CD4-positive, alpha-beta T cell treated with Interleukin-4 for 4 hours (primary cell): Measurements from ENCODE around the gene TTC27.

ENCODE experiments used
- DNase-seq: peaks from one replicate; pipeline ENCODE4 v3.0.0-alpha.2; 2020

TTC27 gene

DNA sequence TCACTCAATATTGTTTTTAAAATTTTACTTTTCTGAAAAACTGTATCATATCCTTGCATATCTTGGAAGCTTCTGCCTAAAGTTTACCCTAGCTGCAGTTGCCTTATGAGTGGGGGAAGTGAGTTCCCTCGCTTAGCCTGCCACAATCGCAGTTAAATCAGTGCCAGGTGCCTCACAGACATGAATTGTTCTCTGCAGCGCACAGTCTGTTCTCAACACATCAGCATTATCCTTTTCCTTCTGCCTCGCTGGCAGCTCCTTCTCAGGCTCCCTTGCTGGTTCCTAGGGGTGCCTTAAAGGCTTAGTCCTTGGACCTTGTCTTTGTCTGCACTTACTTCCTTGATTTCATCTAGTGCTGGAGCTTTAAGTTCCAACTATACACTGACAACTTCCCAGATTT, 132.8 kb downstream of the TTC27 start:
- DNase-seq = no peak

DNA sequence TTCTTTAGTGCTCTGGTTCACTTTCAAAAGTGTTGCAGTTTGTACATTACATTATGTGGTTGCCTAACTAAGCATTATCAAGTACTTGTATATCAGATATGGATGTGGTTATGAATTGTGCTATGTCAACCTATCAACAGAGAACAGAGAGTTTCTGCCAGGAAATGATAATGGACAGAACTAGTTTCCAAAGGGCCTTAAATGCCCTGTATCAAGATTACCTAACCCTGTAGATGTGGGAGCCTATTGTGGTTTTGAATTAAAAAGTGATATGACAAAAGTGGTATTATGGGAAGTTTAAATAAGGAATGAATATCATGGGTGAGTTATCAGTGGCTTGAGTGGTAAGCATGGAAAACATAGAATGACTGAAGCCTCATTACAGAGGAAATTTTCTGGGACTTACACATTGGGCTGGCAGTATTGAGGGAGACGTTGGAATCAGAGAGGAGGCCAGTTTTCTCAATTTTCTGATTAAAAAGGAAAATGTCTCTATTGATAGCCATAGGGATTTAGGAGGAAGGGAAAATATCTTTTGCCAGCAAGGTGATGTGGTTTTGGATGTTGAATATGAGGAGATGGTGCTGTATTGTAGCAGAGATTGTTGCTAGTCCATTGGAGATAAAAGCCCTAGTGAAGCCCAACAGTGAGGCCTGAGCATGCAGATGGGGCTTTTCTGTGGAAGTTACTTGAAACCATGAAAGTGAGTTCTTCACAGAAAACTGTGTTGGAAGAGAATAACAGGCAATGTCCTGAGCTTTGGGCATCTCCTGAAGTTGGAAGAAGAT, 140.7 kb downstream of the TTC27 start:
- DNase-seq = no peak

DNA sequence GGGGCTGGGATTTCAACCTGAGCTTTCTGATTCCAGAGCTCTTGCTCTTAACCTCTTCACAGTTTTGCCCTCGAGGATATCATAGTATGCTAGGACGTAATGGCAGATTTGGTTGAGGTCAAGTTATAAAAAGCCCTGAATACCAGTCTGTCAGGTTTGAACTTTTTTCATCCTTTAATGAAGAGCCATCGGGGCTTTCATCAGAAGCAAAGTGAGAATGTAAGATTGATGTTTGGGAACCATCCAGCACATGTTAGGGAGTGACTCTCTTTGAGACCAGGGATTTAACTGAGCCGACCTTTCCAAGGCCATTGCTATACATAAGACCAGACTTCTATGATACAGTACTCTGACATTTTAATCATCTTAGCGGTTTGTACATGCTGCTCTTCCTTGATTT, 142.5 kb downstream of the TTC27 start:
- DNase-seq = no peak

DNA sequence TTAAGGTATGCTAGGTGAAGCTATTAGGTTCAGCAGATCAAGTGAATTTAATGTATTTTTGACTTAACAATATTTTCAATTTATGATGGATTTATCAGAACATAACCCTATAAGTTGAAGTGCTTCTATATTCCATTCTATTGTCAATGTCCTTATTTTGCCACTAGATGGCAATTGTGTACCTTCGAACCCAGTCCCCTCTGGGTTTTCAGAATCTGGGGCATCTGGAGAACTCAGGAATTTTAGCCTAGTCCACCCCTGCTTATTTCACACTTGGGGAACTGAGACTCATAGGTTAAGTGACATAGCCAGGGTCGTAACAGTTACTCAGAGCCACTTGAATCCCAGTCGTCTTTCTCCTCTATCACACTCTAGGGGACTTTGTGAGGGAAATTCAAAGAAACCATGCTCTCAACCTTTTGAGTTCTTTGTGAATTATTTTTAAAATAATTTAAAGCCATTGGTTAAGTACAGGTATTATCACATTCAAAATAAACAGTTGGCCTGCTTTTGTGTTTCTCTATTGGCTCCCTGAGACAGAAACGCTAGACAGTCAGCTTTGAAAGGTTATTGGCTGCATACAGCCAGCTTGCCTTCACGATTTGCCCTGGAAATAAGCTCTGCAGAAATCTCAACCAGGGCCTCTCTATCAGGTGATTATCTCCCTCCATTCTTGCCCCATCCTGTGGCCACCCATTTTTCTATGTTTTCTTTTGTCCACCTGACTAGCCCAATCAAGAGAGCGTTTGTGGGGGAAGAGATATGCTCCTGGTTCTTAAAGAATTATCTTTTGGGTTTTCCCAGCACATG, 145.0 kb downstream of the TTC27 start:
- DNase-seq = no peak

DNA sequence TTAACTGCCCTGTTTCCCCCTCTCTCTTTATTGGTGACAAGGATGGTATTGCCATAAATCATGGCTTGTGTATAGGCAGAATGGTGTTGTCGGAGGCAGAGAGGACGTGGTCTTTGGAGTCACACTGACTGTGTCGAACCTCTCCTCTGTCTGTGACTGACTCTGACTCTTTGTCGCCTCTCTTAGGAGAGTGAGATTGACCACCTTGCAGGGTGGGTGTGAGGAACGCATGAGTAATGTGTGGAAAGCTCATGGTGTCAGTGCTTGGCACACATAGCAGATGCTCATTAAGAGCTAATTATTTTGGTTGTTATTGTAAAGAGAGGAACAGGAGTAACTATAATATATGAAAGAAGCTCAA, 145.6 kb downstream of the TTC27 start:
- DNase-seq = no peak

DNA sequence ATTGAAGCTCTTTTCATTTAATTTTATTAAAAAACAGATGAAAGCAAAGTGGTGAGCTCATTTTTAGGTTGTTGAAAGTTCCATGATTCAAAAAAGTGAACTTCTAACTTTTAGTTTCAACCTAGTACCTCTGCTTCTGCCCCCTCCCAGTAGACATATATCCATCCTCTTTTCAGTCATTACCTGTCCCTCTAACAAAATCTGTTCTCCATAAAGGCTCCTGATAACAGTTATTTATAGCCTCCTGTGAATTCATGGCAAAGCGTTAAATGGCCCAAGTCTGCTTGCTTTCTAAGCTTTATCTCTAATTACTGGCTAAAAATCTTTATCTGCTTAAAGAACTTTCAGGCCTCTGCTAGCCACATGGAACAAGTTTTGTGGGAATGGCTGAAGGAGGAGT, 148.1 kb downstream of the TTC27 start:
- DNase-seq = no peak

DNA sequence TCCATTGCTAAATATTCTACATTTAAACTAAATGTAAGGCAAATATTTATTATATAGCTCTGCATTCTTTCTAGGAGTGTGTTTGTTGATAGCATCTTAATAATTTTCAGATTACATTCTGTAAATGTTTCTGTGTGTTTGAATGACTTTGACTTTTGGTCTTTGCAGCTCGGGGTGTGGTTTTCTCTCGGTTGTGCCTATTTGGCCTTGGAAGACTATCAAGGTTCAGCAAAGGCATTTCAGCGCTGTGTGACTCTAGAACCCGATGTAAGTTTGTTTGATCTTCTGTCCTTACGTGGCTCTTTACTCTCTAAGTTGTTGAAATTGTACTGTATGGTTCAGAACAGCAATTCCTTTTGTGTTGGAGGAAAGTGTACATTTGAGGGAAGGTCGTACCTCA, 149.9 kb downstream of the TTC27 start:
- DNase-seq = no peak

DNA sequence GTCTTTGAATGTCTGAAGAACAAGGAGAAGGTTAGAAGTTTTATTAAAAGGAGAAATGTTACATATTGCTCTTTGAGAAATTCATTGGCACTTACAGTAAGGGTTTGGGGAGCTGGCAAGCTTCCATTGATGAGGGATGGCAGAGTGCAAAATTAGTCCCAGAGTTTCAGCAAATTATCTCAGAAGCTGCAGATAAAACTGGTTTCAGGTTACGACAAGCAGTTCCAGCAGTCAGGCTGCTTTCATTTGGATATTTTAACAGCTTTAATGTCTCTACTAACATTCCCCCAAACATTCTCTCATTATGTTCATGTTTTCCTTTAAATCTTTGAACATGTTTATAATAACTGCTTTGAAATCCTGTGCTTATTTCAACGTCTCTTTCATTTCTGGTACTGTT, 153.1 kb downstream of the TTC27 start:
- no peak for DNase-seq

DNA sequence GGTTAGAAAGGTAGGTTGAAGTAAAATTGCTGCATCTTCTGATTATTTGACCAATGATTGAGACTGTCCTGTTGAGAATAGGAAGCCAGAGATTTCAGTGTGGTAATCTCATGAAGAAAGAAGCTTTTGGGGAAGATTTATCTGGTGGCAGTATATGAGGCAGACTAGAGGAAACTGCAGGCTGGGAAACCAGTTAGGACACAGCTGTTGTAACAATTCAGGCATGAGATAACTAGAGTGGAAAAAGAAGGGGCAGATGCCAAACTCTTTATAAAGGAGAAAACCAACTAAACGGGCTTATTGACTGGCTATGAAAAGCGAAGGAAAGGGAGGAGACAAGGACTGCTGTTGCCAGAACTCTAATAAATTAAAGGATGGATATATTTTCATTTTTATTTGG, 155.6 kb downstream of the TTC27 start:
- DNase-seq = no peak

DNA sequence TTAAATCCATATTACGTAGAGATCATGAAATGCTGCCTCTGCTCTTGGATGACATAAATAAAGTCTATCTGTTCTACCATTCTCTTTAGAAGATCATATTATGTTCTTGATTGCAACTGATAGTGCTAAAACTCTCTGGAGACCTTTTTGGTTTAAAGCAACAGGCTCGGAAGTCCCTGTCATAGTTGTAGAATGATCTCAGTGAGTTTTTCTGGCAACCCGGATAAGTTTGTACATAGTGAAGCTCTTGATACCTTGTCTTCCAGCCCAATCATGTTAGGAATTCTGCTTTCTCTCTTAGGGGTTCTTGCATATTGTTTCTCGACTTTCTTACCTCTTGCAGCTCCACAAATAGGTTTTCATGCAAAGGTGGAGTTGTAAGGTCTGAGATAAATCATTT, 156.1 kb downstream of the TTC27 start:
- no peak for DNase-seq

DNA sequence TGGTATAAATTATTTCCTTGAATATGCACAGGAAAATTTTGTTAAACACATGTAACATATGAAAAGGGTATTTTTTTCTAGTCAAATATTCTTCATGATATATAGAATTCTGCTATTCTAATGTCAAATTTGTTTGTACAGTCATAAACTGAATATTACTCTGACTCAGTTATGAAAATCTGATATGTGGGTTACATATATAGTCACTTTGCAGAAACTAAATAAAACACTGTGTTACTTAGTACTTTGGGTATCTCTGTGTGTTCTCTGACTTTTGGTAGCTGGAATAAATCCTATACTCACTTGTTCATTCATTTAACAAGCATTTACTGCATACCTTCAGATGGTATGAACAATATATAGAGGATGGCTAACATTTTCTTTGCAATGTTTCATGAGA, 159.4 kb downstream of the TTC27 start:
- no peak for DNase-seq

DNA sequence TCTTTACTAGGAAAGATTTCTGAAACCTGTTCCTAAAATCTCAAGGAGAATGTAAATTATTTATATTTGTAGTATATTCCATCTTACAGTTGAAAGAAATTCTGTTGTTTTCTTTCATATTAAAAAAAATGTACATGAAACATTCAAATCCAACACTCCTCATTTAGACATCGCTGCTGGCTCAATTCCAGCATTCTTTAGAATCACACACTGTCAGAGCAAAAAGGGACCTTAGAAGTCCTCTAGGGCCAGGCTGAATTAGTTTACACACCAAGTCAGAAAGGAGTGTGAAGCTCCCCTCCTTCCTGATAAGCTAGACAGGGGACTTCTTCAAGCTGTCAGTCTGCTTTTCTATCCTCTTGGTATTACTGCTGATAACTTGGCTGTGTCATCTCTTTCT, 160.3 kb downstream of the TTC27 start:
- DNase-seq = no peak

DNA sequence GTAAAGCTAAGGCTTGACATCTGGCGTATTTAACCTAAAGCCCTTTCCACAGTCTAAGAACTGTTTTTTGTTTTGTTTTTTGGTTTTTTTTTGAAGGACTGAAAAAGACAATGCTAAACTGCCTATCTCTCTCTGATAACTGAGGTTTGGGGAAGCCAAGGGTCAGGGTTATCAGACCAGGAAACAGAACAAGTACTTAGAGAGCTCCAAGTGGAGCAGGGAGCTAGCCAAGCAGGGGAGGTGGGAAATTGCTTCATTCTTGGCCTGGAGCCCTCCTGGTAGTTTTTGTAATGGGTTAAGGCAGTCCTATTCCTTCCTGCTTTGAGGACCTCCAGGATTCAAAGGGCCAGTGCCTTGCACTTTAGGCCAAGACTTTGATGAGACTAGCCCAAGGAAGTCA, 164.6 kb downstream of the TTC27 start:
- DNase-seq = no peak

DNA sequence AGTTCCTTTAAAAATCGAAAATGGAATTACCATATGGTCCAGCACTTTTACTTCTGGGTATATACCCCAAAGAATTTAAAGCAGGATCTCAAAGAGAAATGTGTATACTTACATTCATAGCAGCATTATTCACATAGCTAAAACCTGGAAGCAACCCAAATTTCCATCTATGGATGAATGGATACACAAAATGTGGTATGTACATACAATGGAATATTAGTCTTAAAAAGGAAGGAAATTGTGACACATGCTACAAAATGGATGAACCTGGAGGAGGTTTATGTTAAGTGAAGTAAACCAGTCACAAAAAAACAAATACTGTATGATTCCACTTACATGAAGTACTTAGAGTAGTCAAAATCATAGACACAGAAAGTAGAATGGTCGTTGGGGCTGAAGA, 171.0 kb downstream of the TTC27 start:
- no peak for DNase-seq

DNA sequence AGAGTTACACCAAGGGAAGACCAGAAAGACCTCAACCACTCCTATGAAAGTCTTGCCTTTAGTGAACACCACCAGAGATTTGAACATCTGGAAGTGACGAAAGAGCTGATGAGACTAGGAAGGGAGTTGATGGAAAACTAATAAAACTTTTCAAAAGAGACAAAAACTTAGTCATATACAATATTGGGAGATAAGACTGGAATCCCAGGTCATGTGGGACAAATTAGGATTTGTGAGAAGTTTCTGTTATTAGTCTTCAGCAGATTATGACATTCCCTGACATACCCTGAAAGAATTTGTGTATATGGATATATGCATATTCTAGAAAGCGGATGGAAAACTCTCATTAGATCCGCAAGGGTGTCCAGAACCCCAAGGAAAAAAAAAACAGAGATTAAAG, 173.9 kb downstream of the TTC27 start:
- DNase-seq = no peak

DNA sequence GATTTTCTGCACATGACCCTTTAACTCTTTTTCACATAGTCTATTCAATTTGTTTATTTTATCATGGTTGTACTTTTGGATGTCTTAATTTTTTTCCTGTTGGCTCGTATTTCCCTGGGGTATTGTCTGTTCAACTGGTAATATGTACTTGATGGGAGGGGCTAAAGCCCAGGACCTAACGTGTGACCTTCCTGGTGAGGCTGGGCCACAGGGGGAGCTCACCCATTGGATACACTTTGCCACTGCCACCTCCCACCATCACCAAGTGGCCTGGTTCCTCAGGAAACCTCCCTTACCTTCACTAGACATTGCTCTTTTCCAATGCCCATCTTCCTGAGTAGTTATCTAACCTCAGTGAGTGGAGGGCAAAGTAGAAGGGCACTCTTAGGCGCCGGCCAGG, 175.0 kb downstream of the TTC27 start:
- no peak for DNase-seq

DNA sequence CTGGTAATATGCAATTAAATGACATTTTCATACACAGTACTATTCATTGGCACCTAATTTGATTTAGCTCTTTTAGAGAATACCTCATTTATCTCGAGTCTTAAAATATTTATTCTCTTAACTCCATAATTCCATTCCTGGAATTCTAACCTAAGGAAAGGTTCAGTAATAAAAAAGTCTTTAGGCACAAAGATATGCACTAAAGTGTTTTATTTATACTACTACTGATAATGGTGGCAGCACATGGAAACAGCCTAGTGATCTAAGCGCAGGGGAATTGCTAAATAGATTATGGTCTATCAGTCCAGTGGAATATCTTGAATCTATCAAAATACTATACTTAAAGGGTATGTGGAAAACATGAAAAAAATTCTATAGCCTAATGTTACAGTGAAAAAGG, 176.4 kb downstream of the TTC27 start:
- no peak for DNase-seq

DNA sequence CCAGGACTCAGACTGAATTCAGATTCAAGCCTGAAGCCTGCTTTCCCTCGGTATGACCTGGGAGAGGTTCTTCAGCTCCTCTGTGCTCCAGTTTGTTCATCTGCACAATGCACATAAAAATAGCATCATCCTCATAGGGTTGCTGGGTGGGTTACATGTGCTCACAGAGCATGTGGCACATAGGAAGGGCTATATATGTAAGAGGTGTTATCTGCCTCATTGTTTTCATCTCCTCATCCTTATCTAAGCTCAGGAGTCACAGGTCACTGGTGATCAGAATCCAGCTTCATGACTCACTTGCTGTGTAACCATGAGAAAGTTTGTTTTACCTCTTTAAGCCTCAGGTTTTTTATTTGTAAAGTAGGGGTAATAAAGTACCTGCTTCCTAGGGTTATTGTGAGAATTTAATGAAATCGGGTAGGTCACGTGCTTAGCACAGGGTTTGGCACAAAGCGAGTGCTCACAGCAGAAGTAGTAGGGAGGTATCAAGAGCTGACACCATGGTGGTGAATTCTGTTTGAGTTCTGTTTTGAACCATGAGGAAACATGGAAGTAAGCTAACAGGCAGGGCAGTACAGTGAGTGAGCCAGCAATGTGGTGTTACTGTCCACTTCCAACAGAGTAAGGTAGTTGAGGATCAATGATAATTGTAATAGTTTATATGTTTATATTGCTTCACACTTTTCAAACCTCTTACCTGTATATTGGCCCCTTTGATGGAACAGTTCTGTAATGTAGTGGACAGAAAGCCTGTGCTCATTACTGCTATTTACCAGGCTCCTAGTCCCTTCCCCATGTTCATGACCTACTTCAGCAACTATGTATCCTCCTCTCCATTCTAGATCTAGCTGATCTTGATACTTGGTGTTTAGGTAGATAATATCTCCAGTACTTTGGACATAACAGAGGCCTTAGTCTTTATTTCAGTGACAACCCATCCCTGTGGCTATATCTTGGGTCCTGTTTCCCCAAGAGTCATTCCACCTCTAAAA, 177.6 kb downstream of the TTC27 start:
- DNase-seq = no peak

DNA sequence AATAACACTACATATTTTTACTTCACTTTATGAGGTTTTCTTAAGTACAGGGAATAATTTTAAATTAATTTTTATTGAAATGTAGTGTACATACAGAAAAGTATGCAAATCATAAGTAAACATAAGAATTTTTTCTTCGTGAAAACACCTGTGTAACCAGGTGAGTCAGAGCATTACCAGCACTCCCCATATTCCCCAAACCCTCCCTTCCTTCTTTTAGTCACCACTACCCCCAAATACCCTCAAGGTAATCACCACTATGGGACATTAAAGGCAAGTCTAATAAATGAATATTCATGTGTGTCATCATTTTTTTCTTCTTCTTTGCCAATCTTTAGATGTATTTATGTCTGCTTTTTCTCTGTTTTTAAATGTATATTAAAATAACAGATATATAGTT, 179.0 kb downstream of the TTC27 start:
- DNase-seq = no peak

DNA sequence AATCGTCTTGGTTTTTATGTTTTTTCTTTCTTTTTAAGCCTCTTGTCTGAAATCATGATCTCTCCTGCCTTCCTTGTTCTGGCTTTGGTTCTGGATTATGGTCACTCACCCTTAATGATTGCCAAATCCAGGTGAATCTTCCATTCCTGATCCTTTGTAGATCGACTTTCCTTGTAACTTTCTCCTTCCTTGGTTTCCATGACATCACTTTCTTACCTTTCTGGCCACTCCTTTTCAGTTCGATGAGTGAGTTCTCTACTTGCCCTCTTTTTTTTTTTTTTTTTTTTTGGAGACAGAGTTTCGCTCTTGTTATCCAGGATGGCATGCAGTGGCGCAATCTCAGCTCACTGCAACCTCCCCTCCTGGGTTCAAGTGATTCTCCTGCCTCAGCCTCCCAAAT, 179.8 kb downstream of the TTC27 start:
- no peak for DNase-seq

DNA sequence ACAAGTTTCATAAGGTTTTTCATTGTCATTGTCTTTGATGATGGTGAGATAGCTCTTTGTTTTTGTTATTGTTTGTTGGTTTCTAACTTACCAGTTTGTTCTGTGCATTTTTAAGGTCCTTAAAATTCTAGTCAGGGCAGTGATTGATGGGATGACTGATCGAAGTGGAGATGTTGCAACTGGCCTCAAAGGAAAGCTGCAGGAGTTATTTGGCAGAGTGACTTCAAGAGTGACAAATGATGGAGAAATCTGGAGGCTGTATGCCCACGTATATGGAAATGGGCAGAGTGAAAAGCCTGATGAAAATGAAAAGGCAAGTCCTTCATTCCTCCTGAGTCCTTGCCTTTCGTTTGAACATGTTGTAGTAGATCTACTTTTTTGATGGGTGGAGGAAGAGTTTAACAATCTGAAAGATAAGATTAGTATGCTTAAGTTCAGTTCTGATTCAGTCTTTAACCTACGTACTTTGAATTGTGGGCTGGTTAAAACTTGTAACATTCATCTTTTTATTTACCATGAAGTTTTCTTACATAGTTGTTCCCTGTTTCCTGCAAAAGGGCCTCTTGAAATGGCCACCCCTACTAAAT, 183.2 kb downstream of the TTC27 start:
- no peak for DNase-seq

DNA sequence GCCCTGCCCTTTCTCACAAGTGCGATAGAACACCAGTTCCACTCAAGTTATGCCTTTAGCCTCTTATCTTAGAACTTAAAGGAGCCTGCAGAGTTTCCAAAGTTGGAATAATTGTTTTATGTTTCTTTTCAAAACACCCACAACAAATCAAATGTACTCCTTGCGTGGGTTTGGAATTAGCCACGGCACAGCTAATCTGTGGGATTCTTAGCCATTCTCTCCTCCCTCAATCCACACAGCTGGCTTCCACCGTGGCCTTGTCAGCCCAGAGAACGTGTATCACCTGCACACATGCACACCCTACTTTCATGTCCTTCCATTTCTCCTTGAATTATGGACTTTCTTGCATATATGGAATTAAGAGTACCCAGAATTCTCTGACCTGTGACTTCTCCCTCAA, 183.8 kb downstream of the TTC27 start:
- no peak for DNase-seq

DNA sequence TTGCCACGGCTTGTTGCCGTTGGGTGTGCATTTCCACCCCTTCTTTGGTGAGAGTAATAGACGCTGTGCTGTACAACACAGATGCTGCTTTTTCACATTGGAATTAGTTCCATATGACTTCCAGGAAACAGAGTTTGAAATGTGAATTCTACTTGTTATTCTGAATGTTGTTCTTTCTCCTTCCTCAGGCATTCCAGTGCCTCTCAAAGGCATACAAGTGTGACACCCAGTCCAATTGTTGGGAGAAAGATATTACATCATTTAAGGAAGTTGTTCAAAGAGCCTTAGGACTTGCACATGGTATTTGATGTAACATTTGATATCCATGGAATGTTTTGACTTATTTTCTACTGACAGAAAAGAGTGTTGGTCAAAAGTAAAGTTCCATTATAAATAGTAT, 184.5 kb downstream of the TTC27 start:
- no peak for DNase-seq
